A549 treated with RU486 at 1 μM for 4 hours (cell line): ENCODE results near the gene IFNG-AS1. TPM values are rescaled to one million over a fixed set of nuclear protein-coding genes. Genes with fewer than 3 reads are reported as not detected.

ENCODE experiments used
- total RNA-seq: library from RNA; stranded (reverse); fragments of 200-300 nt; extraction: Qiagen RNA extraction; gene quantifications from 5 replicates; pipeline ENCODE4 v1.2.3, GENCODE V29; 2022; ENCODE audit warnings: low read depth

Gene IFNG-AS1
- not detected in 5 replicates for total RNA-seq

GRCh38 chr12:67989184-67989920, at the start of gene IFNG-AS1:
Gene IFNG-AS1 (plus strand): TSS chr12:67989447.

Other genes with a start within 250 kb of the IFNG-AS1 start
- not detected in 5 replicates for gene IFNG, start 170.3 kb downstream of the IFNG-AS1 start, total RNA-seq
- gene IL26, start 236.4 kb downstream of the IFNG-AS1 start, total RNA-seq = not detected in 5 replicates